ENCODE data around the gene EVI2A. TPM values are rescaled to one million over a fixed set of nuclear protein-coding genes. Genes with fewer than 3 reads are reported as not detected.

Gene EVI2A
- total RNA-seq, 1 experiment from 2014 or later: not detected

DNA sequence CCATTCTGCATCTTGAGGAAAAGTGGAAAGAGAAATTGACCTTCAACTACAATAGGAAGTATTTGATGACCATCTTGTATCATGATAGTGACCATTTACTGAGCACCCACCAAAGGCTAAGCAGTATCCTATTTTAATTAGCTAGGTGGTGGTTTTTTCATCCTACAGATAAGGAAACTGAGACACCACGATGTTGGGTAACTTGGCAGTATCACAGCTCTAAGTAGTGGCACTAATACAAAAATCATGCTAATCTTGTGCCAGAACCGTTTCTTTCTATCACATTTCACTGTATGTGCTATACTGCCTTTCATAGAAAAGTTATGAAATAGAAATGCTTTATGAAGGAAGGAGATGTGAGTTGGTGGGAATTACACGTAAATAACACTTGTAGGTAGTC is 9.9 kb downstream of the EVI2A start:
- CTCF ChIA-PET: no interaction called here
- no peaks in the 10 kb centered on the region for H3K79me2 ChIP-seq (ENCODE audit: low read depth)
- intact Hi-C loops (cut with micrococcal nuclease; ENCODE audit: unreplicated experiment): no loop called here
- POLR2A ChIA-PET (ENCODE audit: unreplicated experiment): no interaction called here
- no peak overlapping the region for H3K4me2 ChIP-seq
- H3F3A ChIP-seq (ENCODE audit: insufficient read depth, low read depth): peaks cover 24% of the 10 kb centered on the region
- no peak overlapping the region for H3K4me3 ChIP-seq
- no peaks in the 10 kb centered on the region for H3K9me3 ChIP-seq (ENCODE audit: insufficient read depth, low read depth)
- H3K27ac ChIP-seq: no peak overlapping the region
- H4K20me1 ChIP-seq (ENCODE audit: insufficient read depth): no peaks in the 10 kb centered on the region
- H3K4me1 ChIP-seq (replicated peaks; ENCODE audit: insufficient read depth): peaks cover 34% of the 10 kb centered on the region
- no peak overlapping the region for H2AFZ ChIP-seq
- no peaks in the 10 kb centered on the region for H3K9me2 ChIP-seq (ENCODE audit: insufficient read depth)
- no peak for TF ChIP-seq EZH2 (IDR thresholded peaks at IDR 0.05; ENCODE audit: low read depth)
- TF ChIP-seq, protein P1, sequence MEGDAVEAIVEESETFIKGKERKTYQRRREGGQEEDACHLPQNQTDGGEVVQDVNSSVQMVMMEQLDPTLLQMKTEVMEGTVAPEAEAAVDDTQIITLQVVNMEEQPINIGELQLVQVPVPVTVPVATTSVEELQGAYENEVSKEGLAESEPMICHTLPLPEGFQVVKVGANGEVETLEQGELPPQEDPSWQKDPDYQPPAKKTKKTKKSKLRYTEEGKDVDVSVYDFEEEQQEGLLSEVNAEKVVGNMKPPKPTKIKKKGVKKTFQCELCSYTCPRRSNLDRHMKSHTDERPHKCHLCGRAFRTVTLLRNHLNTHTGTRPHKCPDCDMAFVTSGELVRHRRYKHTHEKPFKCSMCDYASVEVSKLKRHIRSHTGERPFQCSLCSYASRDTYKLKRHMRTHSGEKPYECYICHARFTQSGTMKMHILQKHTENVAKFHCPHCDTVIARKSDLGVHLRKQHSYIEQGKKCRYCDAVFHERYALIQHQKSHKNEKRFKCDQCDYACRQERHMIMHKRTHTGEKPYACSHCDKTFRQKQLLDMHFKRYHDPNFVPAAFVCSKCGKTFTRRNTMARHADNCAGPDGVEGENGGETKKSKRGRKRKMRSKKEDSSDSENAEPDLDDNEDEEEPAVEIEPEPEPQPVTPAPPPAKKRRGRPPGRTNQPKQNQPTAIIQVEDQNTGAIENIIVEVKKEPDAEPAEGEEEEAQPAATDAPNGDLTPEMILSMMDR (conservative IDR thresholded peaks at IDR 0.05): no peak
- BruUV-seq (replicated peaks): no TSS peak
- no peaks in the 10 kb centered on the region for H3K27me3 ChIP-seq (ENCODE audit: insufficient read depth, low read depth)
- no peak for DNase-seq
- no peaks in the 10 kb centered on the region for H3K36me3 ChIP-seq (ENCODE audit: low read depth)

DNA sequence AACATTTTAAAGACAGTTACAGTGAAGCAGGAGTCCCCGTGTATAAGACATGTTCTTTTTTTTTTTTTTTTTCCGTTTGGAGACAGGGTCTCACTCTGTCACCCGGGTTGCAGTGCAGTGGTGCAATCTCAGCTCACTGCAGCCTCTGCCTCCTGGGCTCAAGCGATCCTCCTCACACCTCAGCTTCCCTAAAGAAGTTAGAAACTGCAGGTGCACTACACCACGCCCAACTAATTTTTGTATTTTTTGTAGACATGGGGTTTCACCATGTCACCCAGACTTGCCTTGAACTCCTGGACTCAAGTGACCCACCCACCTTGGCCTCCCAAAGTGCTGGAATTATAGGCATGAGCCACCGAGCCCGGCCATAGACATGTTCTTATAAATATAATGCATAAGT is 10.5 kb downstream of the EVI2A start:
- H3K79me2 ChIP-seq (ENCODE audit: low read depth): no peaks in the 10 kb centered on the region
- POLR2A ChIA-PET (ENCODE audit: unreplicated experiment): no interaction called here
- peaks cover 34% of the 10 kb centered on the region for H3K4me1 ChIP-seq (replicated peaks; ENCODE audit: insufficient read depth)
- no TSS peak for BruUV-seq (replicated peaks)
- no peak overlapping the region for H3K4me2 ChIP-seq
- H3K9me3 ChIP-seq (ENCODE audit: insufficient read depth, low read depth): no peaks in the 10 kb centered on the region
- intact Hi-C loops (cut with micrococcal nuclease; ENCODE audit: unreplicated experiment): no loop called here
- no peaks in the 10 kb centered on the region for H3K36me3 ChIP-seq (ENCODE audit: low read depth)
- H3K9me2 ChIP-seq (ENCODE audit: insufficient read depth): no peaks in the 10 kb centered on the region
- no peaks in the 10 kb centered on the region for H3K27me3 ChIP-seq (ENCODE audit: insufficient read depth, low read depth)
- DNase-seq: no peak
- H3F3A ChIP-seq (ENCODE audit: insufficient read depth, low read depth): peaks cover 24% of the 10 kb centered on the region
- H3K27ac ChIP-seq: no peak overlapping the region
- no peaks in the 10 kb centered on the region for H4K20me1 ChIP-seq (ENCODE audit: insufficient read depth)
- no peak overlapping the region for H2AFZ ChIP-seq
- TF ChIP-seq, protein P1 (conservative IDR thresholded peaks at IDR 0.05): no peak
- TF ChIP-seq EZH2 (IDR thresholded peaks at IDR 0.05; ENCODE audit: low read depth): no peak
- H3K4me3 ChIP-seq: no peak overlapping the region
- CTCF ChIA-PET: no interaction called here

DNA sequence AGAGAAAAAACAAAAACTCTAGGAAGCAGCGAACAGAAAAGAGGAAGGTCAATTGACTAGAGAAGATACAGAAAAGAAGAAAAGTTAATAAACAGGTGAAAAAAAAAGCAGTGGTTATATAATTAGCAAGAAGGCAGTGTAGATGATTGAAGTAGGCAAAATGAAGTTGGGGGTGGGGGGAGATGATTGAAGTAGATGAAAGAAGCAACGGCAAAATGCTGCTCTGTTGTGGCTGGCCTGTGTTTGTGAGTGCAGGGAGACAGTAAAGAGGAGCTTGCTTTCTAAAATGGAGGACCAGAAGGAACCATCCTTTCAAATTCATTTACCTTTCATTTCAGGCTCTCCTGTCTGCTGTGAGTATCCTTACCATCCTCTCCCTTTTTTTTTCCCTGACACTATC is 11.2 kb downstream of the EVI2A start:
- no peak overlapping the region for H3K4me2 ChIP-seq
- H3K9me2 ChIP-seq (ENCODE audit: insufficient read depth): no peaks in the 10 kb centered on the region
- no peaks in the 10 kb centered on the region for H3K27me3 ChIP-seq (ENCODE audit: insufficient read depth, low read depth)
- H3K27ac ChIP-seq: no peak overlapping the region
- H4K20me1 ChIP-seq (ENCODE audit: insufficient read depth): no peaks in the 10 kb centered on the region
- no TSS peak for BruUV-seq (replicated peaks)
- no peak for DNase-seq
- H3K79me2 ChIP-seq (ENCODE audit: low read depth): no peaks in the 10 kb centered on the region
- ChIA-PET POLR2A (ENCODE audit: unreplicated experiment) (interaction anchor here (0.5 kb wide), 1 partner anchor 216 kb away, joined by 4 read pairs; the partner anchor contains the start of gene NF1), CTCF (no interaction called here)
- no peak overlapping the region for H2AFZ ChIP-seq
- no peaks in the 10 kb centered on the region for H3K36me3 ChIP-seq (ENCODE audit: low read depth)
- intact Hi-C loops (cut with micrococcal nuclease; ENCODE audit: unreplicated experiment): no loop called here
- peaks cover 34% of the 10 kb centered on the region for H3K4me1 ChIP-seq (replicated peaks; ENCODE audit: insufficient read depth)
- H3F3A ChIP-seq (ENCODE audit: insufficient read depth, low read depth): peaks cover 24% of the 10 kb centered on the region
- no peak for TF ChIP-seq EZH2 (IDR thresholded peaks at IDR 0.05; ENCODE audit: low read depth)
- TF ChIP-seq, protein P1 (conservative IDR thresholded peaks at IDR 0.05): no peak
- H3K4me3 ChIP-seq: no peak overlapping the region
- H3K9me3 ChIP-seq (ENCODE audit: insufficient read depth, low read depth): no peaks in the 10 kb centered on the region
